Muscle of leg (tissue), 16 donors: ENCODE results near the gene STX18. TPM values are rescaled to one million over a fixed set of nuclear protein-coding genes. Genes with fewer than 3 reads are reported as not detected.
A peak's percentile ranks its signal among the peaks of the same experiment; 100 is the strongest.

Source experiments
- DNase-seq: peaks from one replicate; pipeline ENCODE4 v3.0.0; 2013
- H3K27ac ChIP-seq: one replicate; pipeline ENCODE4 v1.5.1; 2013; ENCODE audit warnings: mild to moderate bottlenecking, low read length, control low read depth
- H3K27me3 ChIP-seq: one replicate; pipeline ENCODE4 v1.6.1; 2013; ENCODE audit warnings: low read length; ENCODE audit not compliant: control insufficient read depth, insufficient read depth
- H3K36me3 ChIP-seq: one replicate; pipeline ENCODE4 v1.6.1; 2013; ENCODE audit warnings: low read length; ENCODE audit not compliant: control insufficient read depth, insufficient read depth
- H3K4me1 ChIP-seq: one replicate; pipeline ENCODE4 v1.6.1; 2013; ENCODE audit warnings: low read length; ENCODE audit not compliant: control insufficient read depth, insufficient read depth
- H3K4me3 ChIP-seq: one replicate; pipeline ENCODE4 v1.5.1; 2013; ENCODE audit warnings: low read length, control low read depth
- H3K9me3 ChIP-seq: replicated peaks from 2 replicates; pipeline ENCODE4 v1.6.1; 2013; ENCODE audit warnings: low read depth, low read length; ENCODE audit not compliant: control insufficient read depth
- WGBS: methylation state at CpG from one replicate; pipeline ENCODE4 v1.1.5; 2013; ENCODE audit warnings: missing lambda C conversion rate; ENCODE audit not compliant: insufficient coverage; 5-methylcytosine and 5-hydroxymethylcytosine counted together
- long read RNA-seq, 11 donors: transcript quantifications; one replicate each; lab custom pipeline, GENCODE V29; 2026
- polyA plus RNA-seq, 8 donors: library from polyadenylated mRNA; unstranded; fragments of 120-200 nt; gene quantifications; one replicate each; pipeline versions ENCODE4 v1.2.1 to v1.2.3, GENCODE V29; 2013; ENCODE audit warnings: inconsistent platforms in 1 of 8, low replicate concordance in 1 of 8; ENCODE audit not compliant: insufficient read length in 8 of 8, insufficient read depth in 1 of 8
- total RNA-seq: library from RNA; stranded (reverse); fragments of 120-200 nt; gene quantifications from one replicate; pipeline ENCODE4 v1.2.4, GENCODE V29; 2013

The STX18 gene
- total RNA-seq: 22.4 TPM
- 10 to 100 TPM; 23.8 to 30.9 (median 27.2) TPM for polyA plus RNA-seq
- long read RNA-seq, donor 1, partial matches to known transcripts: 0 of 3 reads
- long read RNA-seq, donor 1, other reads (novel, unspliced or antisense): 0 of 3 reads
- long read RNA-seq, donor 2: 0 reads
- long read RNA-seq, donor 3, transcript STX18-201 (11 exons, 2,138 nt): major isoform, 8 of 9 reads
- long read RNA-seq, donor 3, partial matches to known transcripts: 0 of 9 reads
- long read RNA-seq, donor 3, other reads (novel, unspliced or antisense): 0 of 9 reads
- long read RNA-seq, donor 4, partial matches to known transcripts: 0 of 3 reads
- long read RNA-seq, donor 4, other reads (novel, unspliced or antisense): 0 of 3 reads
- long read RNA-seq, donor 5, transcript STX18-201 (11 exons, 2,138 nt): major isoform, 14 of 41 reads
- long read RNA-seq, donor 5, partial matches to known transcripts: 26 of 41 reads
- long read RNA-seq, donor 5, other reads (novel, unspliced or antisense): 0 of 41 reads
- long read RNA-seq, donor 6, transcript STX18-201 (11 exons, 2,138 nt): major isoform, 14 of 15 reads
- long read RNA-seq, donor 6, partial matches to known transcripts: 0 of 15 reads
- long read RNA-seq, donor 6, other reads (novel, unspliced or antisense): 0 of 15 reads
- long read RNA-seq, donor 7, transcript STX18-201 (11 exons, 2,138 nt): major isoform, 5 of 26 reads
- long read RNA-seq, donor 7, partial matches to known transcripts: 20 of 26 reads
- long read RNA-seq, donor 7, other reads (novel, unspliced or antisense): 0 of 26 reads
- long read RNA-seq, donor 8, partial matches to known transcripts: 0 of 5 reads
- long read RNA-seq, donor 8, other reads (novel, unspliced or antisense): 0 of 5 reads
- long read RNA-seq, donor 9, partial matches to known transcripts: 5 of 12 reads
- long read RNA-seq, donor 9, other reads (novel, unspliced or antisense): 0 of 12 reads
- long read RNA-seq, donor 10, transcript STX18-201 (11 exons, 2,138 nt): major isoform, 8 of 8 reads
- long read RNA-seq, donor 10, partial matches to known transcripts: 0 of 8 reads
- long read RNA-seq, donor 10, other reads (novel, unspliced or antisense): 0 of 8 reads
- long read RNA-seq, donor 11, partial matches to known transcripts: 7 of 13 reads
- long read RNA-seq, donor 11, other reads (novel, unspliced or antisense): 0 of 13 reads

DNA sequence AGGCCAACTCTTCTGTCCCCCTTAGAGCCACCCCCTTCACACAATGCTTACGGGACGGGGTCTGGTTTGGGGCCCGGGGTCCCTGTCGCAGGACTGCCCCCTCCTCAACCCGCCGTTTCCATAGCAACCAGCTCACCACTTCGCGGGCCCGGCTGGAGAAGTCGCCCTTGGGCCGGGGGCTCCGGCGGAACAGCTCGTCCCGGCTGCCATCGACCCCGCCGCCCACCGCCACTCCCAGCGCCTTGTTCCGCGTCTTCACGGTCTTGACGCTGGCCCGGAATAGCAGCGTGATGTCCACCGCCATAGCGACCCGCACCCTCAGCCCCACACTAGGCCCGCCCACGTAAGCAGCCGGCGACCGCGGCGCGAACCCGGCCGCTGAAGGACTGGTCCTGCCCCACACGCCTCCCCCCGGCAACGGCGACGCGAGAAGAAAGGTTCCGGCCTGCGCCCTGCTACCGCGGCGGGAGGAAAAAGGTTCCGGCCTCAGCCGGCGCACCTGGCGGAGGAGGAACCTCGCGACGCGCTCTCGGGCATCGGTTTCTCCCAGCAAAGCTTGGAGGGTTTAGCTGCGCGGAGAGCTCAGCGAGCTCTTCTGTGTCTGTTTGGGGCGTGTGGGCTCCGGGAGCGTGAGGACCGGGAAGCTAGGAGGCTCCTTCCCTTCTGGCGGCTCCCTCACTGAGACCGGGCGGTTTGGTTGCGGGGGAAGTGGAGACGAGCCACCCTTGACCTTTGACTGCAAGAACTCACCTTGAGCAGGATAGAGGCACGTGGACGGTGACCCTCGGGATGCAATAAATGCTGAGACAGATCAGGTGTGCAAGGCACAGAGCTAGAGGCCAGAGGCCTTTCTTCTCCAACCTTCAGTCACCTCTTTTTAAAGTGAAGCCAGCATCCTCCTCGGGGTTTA is at the start of gene STX18:
Gene STX18, minus strand, starts transcription at position 388 of the 910 bp plus-strand sequence. Its CDS starts 84 bp downstream, at position 304.
- Histone ChIP-seq H3K9me3 (no peaks in the 10 kb centered on the region), H3K4me1 (peaks cover 13% of the 10 kb centered on the region), H3K27ac (peak within 1 kb of the TSS; percentile 84), H3K36me3 (peaks cover 2% of the 10 kb centered on the region), H3K27me3 (no peaks in the 10 kb centered on the region), H3K4me3 (peak within 1 kb of the TSS; percentile 98)
- WGBS: under 1% methylated on average over 66 of the region's 76 CpGs
- peak; percentile 94 for DNase-seq

- Histone ChIP-seq H3K9me3 (peaks cover 7% of the 10 kb centered on the region), H3K36me3 (no peaks in the 10 kb centered on the region), H3K4me1 (peaks cover 2% of the 10 kb centered on the region), H3K27me3 (no peaks in the 10 kb centered on the region), H3K27ac (no peak overlapping the region), H3K4me3 (no peak overlapping the region)
- 27% methylated on average over 2 of the region's 4 CpGs for WGBS
- DNase-seq: no peak
Observed at GRCh38 chr4:4591071-4591470, 49.2 kb upstream of the STX18 start.

- Histone ChIP-seq H3K4me3 (no peak overlapping the region), H3K27me3 (no peaks in the 10 kb centered on the region), H3K36me3 (no peaks in the 10 kb centered on the region), H3K4me1 (peaks cover 2% of the 10 kb centered on the region), H3K27ac (no peak overlapping the region), H3K9me3 (peaks cover 7% of the 10 kb centered on the region)
- 27% methylated on average over 2 of the region's 7 CpGs for WGBS
- DNase-seq: peak; percentile 75
Observed at GRCh38 chr4:4590546-4590945, 48.7 kb upstream of the STX18 start.

DNA sequence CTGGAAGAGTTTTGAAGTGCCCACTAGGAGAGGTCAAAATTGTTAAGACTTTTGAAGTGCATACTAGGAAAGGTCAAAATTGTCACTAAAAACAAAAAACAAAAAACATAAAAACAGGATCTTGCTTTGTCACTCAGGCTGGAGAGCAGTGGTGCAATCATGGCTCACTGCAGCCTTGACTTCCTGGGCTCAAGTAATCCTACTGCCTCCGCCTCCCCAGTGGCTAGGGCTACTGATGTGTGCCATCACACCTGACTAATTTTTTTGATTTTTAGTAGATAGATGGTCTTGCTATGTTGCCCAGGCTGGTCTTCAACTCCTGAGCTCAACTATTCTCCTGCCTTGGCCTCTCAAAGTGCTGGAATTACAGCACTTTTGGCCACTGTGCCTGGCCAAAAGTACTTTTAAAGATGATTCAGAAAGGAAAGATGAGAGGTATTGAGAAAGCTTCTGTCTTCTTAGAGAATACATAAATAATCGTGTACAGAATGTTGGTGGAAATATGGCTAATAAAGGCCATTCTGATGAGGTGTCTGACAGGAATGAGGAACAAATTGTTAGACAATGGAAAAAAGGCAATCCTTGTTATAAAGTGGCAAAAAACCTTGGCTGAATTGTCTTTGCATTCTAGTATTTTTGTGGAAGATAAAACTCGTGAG is 43.3 kb upstream of the STX18 start:
- DNase-seq: peak; percentile 30
- 100% methylated on average over 2 of the region's 3 CpGs for WGBS
- Histone ChIP-seq H3K27me3 (no peaks in the 10 kb centered on the region), H3K4me3 (no peak overlapping the region), H3K36me3 (no peaks in the 10 kb centered on the region), H3K9me3 (peaks cover 4% of the 10 kb centered on the region), H3K4me1 (no peaks in the 10 kb centered on the region), H3K27ac (no peak overlapping the region)

GRCh38 chr4:4583606-4584005 is 41.8 kb upstream of the STX18 start:
- H3K9me3 ChIP-seq: peaks cover 4% of the 10 kb centered on the region
- DNase-seq: no peak
- H3K27ac ChIP-seq: no peak overlapping the region
- no peaks in the 10 kb centered on the region for H3K4me1 ChIP-seq
- no peaks in the 10 kb centered on the region for H3K27me3 ChIP-seq
- WGBS: 80% methylated on average over 1 of the region's 4 CpGs
- no peaks in the 10 kb centered on the region for H3K36me3 ChIP-seq
- H3K4me3 ChIP-seq: no peak overlapping the region

- H3K9me3 ChIP-seq: peaks cover 4% of the 10 kb centered on the region
- WGBS: 63% methylated on average over 7 of the region's 7 CpGs
- DNase-seq: no peak
Observed at GRCh38 chr4:4582653-4583052, 40.8 kb upstream of the STX18 start.

DNA sequence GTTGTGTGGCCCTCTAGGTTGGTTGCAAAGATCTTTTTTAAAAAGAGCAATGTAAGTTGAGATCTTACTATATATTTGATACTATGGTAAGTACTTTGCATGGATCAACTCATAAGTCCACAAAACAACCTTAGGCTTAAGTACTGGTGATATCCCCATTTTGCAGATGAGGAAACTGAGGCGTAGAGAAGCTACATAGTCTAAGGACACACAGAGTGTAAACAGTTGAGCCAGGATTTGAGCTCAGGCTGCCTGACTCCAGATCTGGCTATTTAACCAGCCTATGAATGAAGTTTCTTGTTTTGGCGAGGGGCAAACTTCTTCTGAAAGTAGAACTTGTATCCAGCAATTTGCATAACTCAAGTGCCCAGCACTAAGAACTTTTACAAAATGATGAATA is 38.6 kb upstream of the STX18 start:
- DNase-seq: no peak
- no peaks in the 10 kb centered on the region for H3K9me3 ChIP-seq
- H3K27me3 ChIP-seq: no peaks in the 10 kb centered on the region
- no peaks in the 10 kb centered on the region for H3K36me3 ChIP-seq
- H3K4me3 ChIP-seq: no peak overlapping the region
- no peak overlapping the region for H3K27ac ChIP-seq
- 100% methylated on average over 2 of the region's 2 CpGs for WGBS
- peaks cover 3% of the 10 kb centered on the region for H3K4me1 ChIP-seq

More at GRCh38 chr4:4582653-4583052, 40.8 kb upstream of the STX18 start:
- H3K4me1 ChIP-seq: no peaks in the 10 kb centered on the region
- no peak overlapping the region for H3K4me3 ChIP-seq
- H3K27me3 ChIP-seq: no peaks in the 10 kb centered on the region
- no peaks in the 10 kb centered on the region for H3K36me3 ChIP-seq
- no peak overlapping the region for H3K27ac ChIP-seq

DNA sequence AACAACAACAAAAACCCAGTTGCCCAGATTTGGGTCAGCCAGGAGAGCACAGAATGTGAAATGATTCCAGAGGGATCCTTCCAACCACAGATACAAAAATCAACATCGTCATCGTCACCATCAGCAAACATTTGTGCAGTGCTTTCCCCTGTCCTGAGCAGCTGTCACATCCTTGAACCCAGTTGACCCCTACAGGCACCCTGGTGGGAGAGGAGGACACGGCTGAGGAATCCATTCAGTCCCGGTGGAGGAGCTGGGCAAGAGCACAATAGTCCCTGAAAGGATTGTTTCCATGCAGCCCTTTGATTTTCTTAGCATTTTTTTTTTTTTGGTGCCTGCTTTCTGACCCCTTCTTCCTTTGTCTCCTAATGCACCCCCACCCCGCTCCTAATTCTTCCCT is 37.1 kb upstream of the STX18 start:
- H3K27me3 ChIP-seq: no peaks in the 10 kb centered on the region

More for the DNA sequence above, 37.1 kb upstream of the STX18 start:
- no peak for DNase-seq
- no peaks in the 10 kb centered on the region for H3K36me3 ChIP-seq
- peaks cover 11% of the 10 kb centered on the region for H3K4me1 ChIP-seq
- no peaks in the 10 kb centered on the region for H3K9me3 ChIP-seq
- H3K27ac ChIP-seq: no peak overlapping the region
- 29% methylated on average over 3 of the region's 5 CpGs for WGBS
- H3K4me3 ChIP-seq: no peak overlapping the region
